H1 (cell line): ENCODE measurements around the gene LRRC8D. TPM values are rescaled to one million over a fixed set of nuclear protein-coding genes. Genes with fewer than 3 reads are reported as not detected.

Experiments used
- CTCF ChIA-PET: fragments of 300-600 bp; sonication (Branson Sonifier 250); formaldehyde crosslinking; loops from one replicate; lab custom pipeline; 2021; ENCODE audit not compliant: partially characterized antibody; lab: Charles Lee
- POLR2A ChIA-PET: fragments of 300-600 bp; sonication (Branson Sonifier 250); formaldehyde crosslinking; loops from one replicate; lab custom pipeline; 2021; ENCODE audit warnings: inconsistent platforms; ENCODE audit not compliant: partially characterized antibody; lab: Charles Lee
- DNase-seq, 2 experiments: peaks; one replicate each; pipeline versions ENCODE4 v3.0.0 to v3.0.0-alpha.2; 2010 to 2022; ENCODE audit warnings: low spot score in 2 of 2, low read depth in 1 of 2, mixed read lengths in 1 of 2
- FAIRE-seq: peaks from 2 replicates; lab custom pipeline; 2011; peaks lifted over from hg19 to GRCh38; lab: Jason Lieb, UNC
- H2AFZ ChIP-seq: 2 replicates; pipeline ENCODE4 v1.8.1; 2012; ENCODE audit warnings: low read length, inconsistent platforms
- H2AK5ac ChIP-seq: 2 replicates; pipeline ENCODE4 v1.6.1; 2013; ENCODE audit warnings: low read depth, low read length
- H2BK120ac ChIP-seq: replicated peaks from 2 replicates; pipeline ENCODE3; 2013; ENCODE audit warnings: low read depth, low read length, inconsistent platforms
- H2BK12ac ChIP-seq: 2 replicates; pipeline ENCODE4 v1.6.1; 2013; ENCODE audit warnings: low read depth, low read length
- H2BK15ac ChIP-seq: 2 replicates; pipeline ENCODE4 v1.6.1; 2013; ENCODE audit warnings: low read length
- H2BK20ac ChIP-seq: 2 replicates; pipeline ENCODE4 v1.6.1; 2013; ENCODE audit warnings: low read length
- H2BK5ac ChIP-seq: 2 replicates; pipeline ENCODE4 v1.6.1; 2013; ENCODE audit warnings: low read depth, low read length
- H3K14ac ChIP-seq: 2 replicates; pipeline ENCODE4 v1.6.1; 2013; ENCODE audit warnings: inconsistent platforms; ENCODE audit not compliant: insufficient read length
- H3K18ac ChIP-seq: 2 replicates; pipeline ENCODE4 v1.6.1; 2013; ENCODE audit warnings: low read length; ENCODE audit errors: extremely low read depth
- H3K23ac ChIP-seq: 2 replicates; pipeline ENCODE4 v1.6.1; 2013; ENCODE audit warnings: inconsistent platforms; ENCODE audit not compliant: insufficient read length
- H3K23me2 ChIP-seq: 2 replicates; pipeline ENCODE4 v1.6.1; 2013; ENCODE audit warnings: low read depth, low read length
- H3K27ac ChIP-seq: 2 replicates; pipeline ENCODE4 v1.6.1; 2011; ENCODE audit warnings: low read depth, low read length, inconsistent platforms
- H3K27me3 ChIP-seq, 4 experiments: replicated peaks in 1 of 4; 1 replicate in 1 of 4; 2 replicates in 3 of 4; pipeline versions ENCODE4 v1.6.1 to v1.8.1; 2011 to 2013; ENCODE audit warnings: low read length in 3 of 4, mild to moderate bottlenecking in 3 of 4, inconsistent platforms in 2 of 4, mixed read lengths in 2 of 4, moderate library complexity in 1 of 4; ENCODE audit not compliant: control insufficient read depth in 3 of 4, insufficient read depth in 3 of 4; ENCODE audit errors: extremely low read depth in 1 of 4
- H3K36me3 ChIP-seq, 4 experiments: 2 replicates each; pipeline versions ENCODE4 v1.6.1 to v1.8.1; 2011 to 2013; ENCODE audit warnings: mild to moderate bottlenecking in 4 of 4, low read length in 3 of 4, moderate library complexity in 2 of 4, control low read depth in 1 of 4, inconsistent platforms in 1 of 4; ENCODE audit not compliant: insufficient read depth in 4 of 4, control insufficient read depth in 2 of 4
- H3K4ac ChIP-seq: replicated peaks from 2 replicates; pipeline ENCODE3; 2013; ENCODE audit warnings: low read length, low read depth, mixed read lengths, inconsistent platforms; ENCODE audit not compliant: insufficient read length
- H3K4me1 ChIP-seq, 4 experiments: replicated peaks in 1 of 4; 1 replicate in 1 of 4; 2 replicates in 3 of 4; pipeline versions ENCODE4 v1.6.1 to v1.8.1; 2011 to 2013; ENCODE audit warnings: low read length in 3 of 4, inconsistent platforms in 2 of 4, mixed read lengths in 1 of 4; ENCODE audit not compliant: insufficient read depth in 4 of 4, control insufficient read depth in 3 of 4
- H3K4me2 ChIP-seq, 2 experiments: 2 replicates each; pipeline versions ENCODE4 v1.6.1 to v1.8.1; 2011 to 2013; ENCODE audit warnings: low read depth in 2 of 2, low read length in 2 of 2, control low read depth in 1 of 2, inconsistent platforms in 1 of 2, mild to moderate bottlenecking in 1 of 2; ENCODE audit not compliant: insufficient read depth in 1 of 2
- H3K4me3 ChIP-seq, 4 experiments: fragments of 200-600, 300-600 bp in 1 of 4; sonication (generic), shearing (Covaris generic), sonication (Bioruptor Twin) in 1 of 4; 2 replicates each; pipeline versions ENCODE4 v1.5.1 to v1.8.1; 2011 to 2016; ENCODE audit warnings: low read length in 4 of 4, low read depth in 3 of 4, control low read depth in 2 of 4, inconsistent platforms in 2 of 4, mild to moderate bottlenecking in 2 of 4, mixed read lengths in 1 of 4, moderate library complexity in 1 of 4; ENCODE audit not compliant: insufficient read depth in 2 of 4; ENCODE audit errors: extremely low read depth in 1 of 4
- H3K56ac ChIP-seq: replicated peaks from 2 replicates; pipeline ENCODE3; 2013; ENCODE audit warnings: low read depth, mild to moderate bottlenecking, mixed read lengths, low read length, inconsistent platforms; ENCODE audit not compliant: insufficient read length
- H3K79me1 ChIP-seq: 2 replicates; pipeline ENCODE4 v1.6.1; 2013; ENCODE audit warnings: low read depth, low read length, control low read depth
- H3K79me2 ChIP-seq, 2 experiments: 2 replicates each; pipeline versions ENCODE4 v1.6.1 to v1.8.1; 2012 to 2013; ENCODE audit warnings: low read length in 2 of 2, mild to moderate bottlenecking in 2 of 2, inconsistent platforms in 1 of 2; ENCODE audit not compliant: insufficient read depth in 2 of 2, control insufficient read depth in 1 of 2
- H3K9ac ChIP-seq, 4 experiments: replicated peaks in 1 of 4; 1 replicate in 1 of 4; 2 replicates in 3 of 4; pipeline versions ENCODE4 v1.6.1 to v1.8.1; 2011 to 2013; ENCODE audit warnings: low read depth in 3 of 4, low read length in 3 of 4, control low read depth in 2 of 4, mild to moderate bottlenecking in 2 of 4, moderate library complexity in 2 of 4, inconsistent platforms in 1 of 4; ENCODE audit errors: extremely low read depth in 1 of 4
- H3K9me3 ChIP-seq, 2 experiments: 2 replicates each; pipeline versions ENCODE4 v1.6.1 to v1.8.1; 2012 to 2013; ENCODE audit warnings: mild to moderate bottlenecking in 2 of 2, moderate library complexity in 2 of 2, control low read depth in 1 of 2, inconsistent platforms in 1 of 2, low read depth in 1 of 2, low read length in 1 of 2, mixed read lengths in 1 of 2; ENCODE audit not compliant: insufficient read depth in 2 of 2
- H4K20me1 ChIP-seq, 2 experiments: replicated peaks in 1 of 2; 2 replicates each; pipeline versions ENCODE3 to v1.8.1; 2011 to 2013; ENCODE audit warnings: inconsistent platforms in 2 of 2, low read length in 2 of 2, mild to moderate bottlenecking in 1 of 2; ENCODE audit not compliant: insufficient read depth in 2 of 2, control insufficient read depth in 1 of 2
- H4K5ac ChIP-seq: 2 replicates; pipeline ENCODE4 v1.6.1; 2013; ENCODE audit warnings: low read length, low read depth, mixed read lengths, inconsistent platforms; ENCODE audit not compliant: insufficient read length
- H4K8ac ChIP-seq: 2 replicates; pipeline ENCODE4 v1.8.0; 2013; ENCODE audit warnings: mild to moderate bottlenecking, moderate library complexity, low read length, inconsistent platforms; ENCODE audit not compliant: insufficient read depth; ENCODE audit errors: extremely low read depth
- H4K91ac ChIP-seq: replicated peaks from 2 replicates; pipeline ENCODE3; 2013; ENCODE audit warnings: low read length, mixed read lengths, inconsistent platforms; ENCODE audit not compliant: insufficient read length
- BACH1 ChIP-seq: IDR thresholded peaks from 2 replicates; pipeline ENCODE4 v1.6.1; 2012; ENCODE audit warnings: low read length, improper control_type of control experiment
- CEBPB ChIP-seq: IDR thresholded peaks from 2 replicates; pipeline ENCODE4 v1.6.1; 2012; ENCODE audit warnings: low read depth, low read length
- CHD2 ChIP-seq: IDR thresholded peaks from 2 replicates; pipeline ENCODE4 v1.6.1; 2012; ENCODE audit warnings: low read length, improper control_type of control experiment
- CREB1 ChIP-seq: IDR thresholded peaks from 2 replicates; pipeline ENCODE4 v1.6.1; 2012; ENCODE audit warnings: inconsistent platforms
- CTBP2 ChIP-seq: IDR thresholded peaks from 2 replicates; pipeline ENCODE4 v1.7.0; 2011; ENCODE audit warnings: borderline replicate concordance, mild to moderate bottlenecking, moderate library complexity, mixed read lengths, low read length; ENCODE audit not compliant: insufficient read depth, insufficient read length
- E2F6 ChIP-seq: IDR thresholded peaks from 2 replicates; pipeline ENCODE4 v1.6.1; 2012; ENCODE audit warnings: inconsistent platforms
- FOSL1 ChIP-seq: IDR thresholded peaks from 2 replicates; pipeline ENCODE4 v1.6.1; 2011; ENCODE audit warnings: mild to moderate bottlenecking, low read depth, low read length, moderate library complexity; ENCODE audit not compliant: insufficient read depth
- JUN ChIP-seq: IDR thresholded peaks from 2 replicates; pipeline ENCODE4 v1.6.1; 2011; ENCODE audit warnings: low read depth, mild to moderate bottlenecking, improper control_type of control experiment, low read length
- JUND ChIP-seq: IDR thresholded peaks from 2 replicates; pipeline ENCODE4 v1.6.1; 2011; ENCODE audit warnings: mild to moderate bottlenecking, improper control_type of control experiment, low read length
- KDM1A ChIP-seq: fragments of 200-600, 300-600 bp; sonication (generic); IDR thresholded peaks from 2 replicates; pipeline ENCODE4 v1.7.1; 2016; ENCODE audit warnings: mild to moderate bottlenecking, low read length, borderline replicate concordance
- MAFK ChIP-seq: IDR thresholded peaks from 2 replicates; pipeline ENCODE4 v1.6.1; 2012; ENCODE audit warnings: low read depth, mild to moderate bottlenecking, improper control_type of control experiment, low read length
- TAF1 ChIP-seq: IDR thresholded peaks from 2 replicates; pipeline ENCODE4 v1.6.1; 2011; ENCODE audit warnings: mild to moderate bottlenecking, low read depth, low read length
- TAF7 ChIP-seq: optimal IDR thresholded peaks from 2 replicates; pipeline ENCODE3; 2011; ENCODE audit warnings: low read depth, mild to moderate bottlenecking, inconsistent platforms, low read length, moderate library complexity, borderline replicate concordance
- TBP ChIP-seq: IDR thresholded peaks from 2 replicates; pipeline ENCODE4 v1.6.1; 2011; ENCODE audit warnings: low read depth, low read length, improper control_type of control experiment
- TCF12 ChIP-seq: IDR thresholded peaks from 2 replicates; pipeline ENCODE4 v1.6.1; 2011; ENCODE audit warnings: low read depth, mild to moderate bottlenecking, low read length
- YY1 ChIP-seq: IDR thresholded peaks from 2 replicates; pipeline ENCODE4 v1.6.1; 2011; ENCODE audit warnings: low read depth, mild to moderate bottlenecking, low read length
- WGBS, 2 experiments: shearing (Covaris generic) in 1 of 2; methylation state at CpG; one replicate each; pipeline versions ENCODE4 v1.1.6 to v1.1.7; 2013 to 2015; ENCODE audit warnings: low lambda C conversion rate in 2 of 2, mixed read lengths in 2 of 2, inconsistent platforms in 1 of 2, low coverage in 1 of 2, missing lambda C conversion rate in 1 of 2; ENCODE audit not compliant: insufficient replicate concordance in 2 of 2, insufficient coverage in 1 of 2, insufficient read length in 1 of 2; ENCODE audit errors: extremely low coverage in 1 of 2, missing lambda C conversion rate in 1 of 2; 5-methylcytosine and 5-hydroxymethylcytosine counted together
- polyA plus RNA-seq, 7 experiments: library from polyadenylated mRNA; depleted of rRNA in 3 of 7; stranded (reverse) in 5 of 7; unstranded in 2 of 7; fragments of >200 nt in 5 of 7; fragments of 200-250 nt in 2 of 7; gene quantifications; 1 replicate in 5 of 7; 2 replicates in 1 of 7; 4 replicates in 1 of 7; pipeline versions ENCODE4 v1.2.1 to v1.2.3, GENCODE V29; 2011 to 2013; ENCODE audit warnings: missing spikeins in 2 of 7, mixed read lengths in 2 of 7
- total RNA-seq: library from RNA; stranded (reverse); fragmentation: NEBNext Ultra II Directional; extraction: Animal tissue kit (Norgen Biotek cat#: 25700); gene quantifications from 2 replicates; pipeline ENCODE4 v1.2.1, GENCODE V29; 2021

Gene LRRC8D
- total and polyA plus RNA-seq, 2 of the 8 experiments (the other 6 are each of a cell fraction or from before 2014, with no cell fraction given): 42.0 to 58.5 TPM

GRCh38 chr1:89815611-89816010 lies 5.2 kb upstream of the LRRC8D start:
- Histone ChIP-seq H2AK5ac (no peak overlapping the region), H2BK120ac (no peak overlapping the region), H3K27ac (no peak overlapping the region), H4K91ac (no peak overlapping the region), H2BK15ac (no peak overlapping the region), H3K23me2 (peaks cover 5% of the 10 kb centered on the region), H2BK20ac (no peak overlapping the region), H3K27me3 (peaks cover 0 to 5% (median 2%) of the 10 kb centered on the region in 4 experiments; a peak in 4 of 7 replicates), H3K9ac (no peak overlapping the region), H3K4me2 (no peak overlapping the region), H2BK12ac (no peak overlapping the region), H3K18ac (no peak overlapping the region), H3K9me3 (no peaks in the 10 kb centered on the region), H3K79me1 (no peaks in the 10 kb centered on the region), H3K79me2 (peaks cover 0 to 8% of the 10 kb centered on the region in 2 experiments; a peak in 2 of 4 replicates), H2BK5ac (no peak overlapping the region), H3K4ac (no peak overlapping the region), H3K36me3 (no peaks in the 10 kb centered on the region), H4K8ac (no peak overlapping the region), H3K4me3 (no peak overlapping the region), H4K5ac (no peak overlapping the region), H3K14ac (no peak overlapping the region), H3K4me1 (no peaks in the 10 kb centered on the region), H2AFZ (no peak overlapping the region), H3K23ac (no peak overlapping the region), H4K20me1 (peaks cover 0 to 2% of the 10 kb centered on the region in 2 experiments), H3K56ac (no peak overlapping the region)
- POLR2A ChIA-PET: no interaction called here
- FAIRE-seq: no peak
- CTCF ChIA-PET: interaction anchor here (0.7 to 1.0 kb wide), 2 partner anchors 12 to 53 kb away, joined by 3 to 4 read pairs; no protein-coding TSS in a partner anchor
- 89% methylated on average over 5 of the region's 5 CpGs; no CpG with 5 or more reads in 1 of the 2 experiments for WGBS, 2 experiments
- no peak for DNase-seq
- TF ChIP-seq CHD2 (no peak), YY1 (no peak), TAF1 (no peak), MAFK (no peak), TBP (no peak), BACH1 (no peak), JUND (no peak), JUN (no peak), CTBP2 (no peak), TAF7 (no peak), TCF12 (no peak), KDM1A (no peak), CREB1 (no peak), E2F6 (no peak), FOSL1 (no peak), CEBPB (no peak)
